CD4-positive, alpha-beta T cell (primary cell): Measurements from ENCODE around the gene MAS1. TPM values are rescaled to one million over a fixed set of nuclear protein-coding genes. Genes with fewer than 3 reads are reported as not detected.

Experiments used
- ATAC-seq: fragments of 200-7000 bp; cut with Tn5 transposase; one replicate; pipeline ENCODE4 v1.10.0; 2022; ENCODE audit warnings: mild to moderate bottlenecking; ENCODE audit not compliant: poor library complexity
- CTCF ChIA-PET: fragments of 350-600 bp; sonication (Branson Sonifier 250); formaldehyde crosslinking; loops from one replicate; lab custom pipeline; 2021; ENCODE audit warnings: antibody characterized with exemption, inconsistent platforms; lab: Charles Lee
- POLR2A ChIA-PET: fragments of 350-600 bp; sonication (Branson Sonifier 250); formaldehyde crosslinking; loops from one replicate; lab custom pipeline; 2021; ENCODE audit warnings: antibody characterized with exemption, inconsistent platforms; lab: Charles Lee
- DNase-seq, 14 experiments: peaks; one replicate each; pipeline ENCODE4 v3.0.0-alpha.2; 2013 to 2020; ENCODE audit warnings: mixed read lengths in 2 of 14
- H3K27ac ChIP-seq, 2 donors: one replicate each; pipeline versions ENCODE4 v1.5.1 to v1.7.0; 2013; ENCODE audit warnings: low read length in 2 of 2, low read depth in 1 of 2, mild to moderate bottlenecking in 1 of 2
- H3K27me3 ChIP-seq, 2 experiments: 1 replicate in 1 of 2; 2 replicates in 1 of 2; pipeline versions ENCODE4 v1.6.1 to v1.7.0; 2013; ENCODE audit warnings: low read length in 2 of 2, control low read depth in 1 of 2, mild to moderate bottlenecking in 1 of 2, moderate library complexity in 1 of 2; ENCODE audit not compliant: insufficient read depth in 2 of 2, control insufficient read depth in 1 of 2
- H3K36me3 ChIP-seq: one replicate; pipeline ENCODE4 v1.6.1; 2013; ENCODE audit warnings: low read length, control low read depth; ENCODE audit not compliant: insufficient read depth
- H3K4me1 ChIP-seq: one replicate; pipeline ENCODE4 v1.6.1; 2013; ENCODE audit warnings: low read length, control low read depth; ENCODE audit not compliant: insufficient read depth
- H3K4me3 ChIP-seq: one replicate; pipeline ENCODE4 v1.5.1; 2013; ENCODE audit warnings: mild to moderate bottlenecking, low read length, moderate library complexity
- H3K9me3 ChIP-seq, 2 experiments: 1 replicate in 1 of 2; 2 replicates in 1 of 2; pipeline versions ENCODE4 v1.6.1 to v1.7.0; 2013; ENCODE audit warnings: low read length in 2 of 2, mild to moderate bottlenecking in 2 of 2, control low read depth in 1 of 2, moderate library complexity in 1 of 2; ENCODE audit not compliant: control insufficient read depth in 1 of 2, insufficient read depth in 1 of 2
- H3K27ac Mint-ChIP-seq: one replicate; pipeline ENCODE4 v1.8.0; 2020; ENCODE audit warnings: mixed read lengths
- H3K27me3 Mint-ChIP-seq: one replicate; pipeline ENCODE4 v1.8.0; 2021; ENCODE audit warnings: mixed read lengths
- H3K36me3 Mint-ChIP-seq: one replicate; pipeline ENCODE4 v1.8.0; 2021; ENCODE audit warnings: low read depth, mixed read lengths
- H3K4me1 Mint-ChIP-seq: one replicate; pipeline ENCODE4 v1.8.0; 2021; ENCODE audit warnings: low read depth, mixed read lengths
- H3K4me3 Mint-ChIP-seq: one replicate; pipeline ENCODE4 v1.8.0; 2020; ENCODE audit warnings: mild to moderate bottlenecking, mixed read lengths
- H3K9me3 Mint-ChIP-seq: one replicate; pipeline ENCODE4 v1.8.0; 2020; ENCODE audit warnings: mixed read lengths
- CTCF ChIP-seq: fragments of 200-600 bp; IDR thresholded peaks from one replicate; pipeline ENCODE4 v1.8.0; 2022; ENCODE audit warnings: antibody characterized with exemption, mild to moderate bottlenecking
- intact Hi-C, 2 experiments: fragments of 100-400 bp; cut with DNase I in 1 of 2; cut with micrococcal nuclease in 1 of 2; formaldehyde crosslinking; loops; one replicate each; pipeline versions ENCODE4 v1.15.1 to v1.9.0; 2023 to 2025; cut with DNase I, micrococcal nuclease
- total RNA-seq, 174 experiments: library from RNA in 2 of 174; stranded (reverse) in 2 of 174; gene quantifications; one replicate each; pipeline ENCODE4 v1.2.3 and lab custom pipeline; 2021 to 2026

The MAS1 gene
- total RNA-seq, 2 experiments from 2014 or later = not detected

- Mint-ChIP-seq H3K27ac (no peak overlapping the region), H3K27me3 (no peaks in the 10 kb centered on the region), H3K4me3 (no peak overlapping the region), H3K9me3 (peaks cover 9% of the 10 kb centered on the region), H3K36me3 (no peaks in the 10 kb centered on the region), H3K4me1 (peaks cover 19% of the 10 kb centered on the region)
- ATAC-seq = no peak
- Histone ChIP-seq H3K36me3 (no peaks in the 10 kb centered on the region), H3K27ac (no peak overlapping the region), H3K4me3 (no peak overlapping the region), H3K27me3 (no peaks in the 10 kb centered on the region), H3K4me1 (peaks cover 11% of the 10 kb centered on the region), H3K9me3 (peaks cover 4 to 6% of the 10 kb centered on the region in 2 experiments)
- POLR2A ChIA-PET = no interaction called here
- TF ChIP-seq CTCF = no peak
- CTCF ChIA-PET = no interaction called here
- DNase-seq = no peak
- intact Hi-C loops = no loop called here
Measured at GRCh38 chr6:159858259-159858658, 32.5 kb upstream of the MAS1 start.

- H3K27me3 ChIP-seq = no peaks in the 10 kb centered on the region
- Mint-ChIP-seq H3K36me3 (no peaks in the 10 kb centered on the region), H3K4me1 (peaks cover 21% of the 10 kb centered on the region), H3K27me3 (no peaks in the 10 kb centered on the region), H3K9me3 (peaks cover 9% of the 10 kb centered on the region), H3K27ac (no peak overlapping the region), H3K4me3 (no peak overlapping the region)
- DNase-seq (no peak), ATAC-seq (no peak)
- intact Hi-C loops = loop anchor here (5.0 to 10.0 kb wide), 3 partner anchors 82 to 597 kb away; no protein-coding TSS in a partner anchor
- peaks cover 11% of the 10 kb centered on the region for H3K4me1 ChIP-seq
- no peak overlapping the region for H3K4me3 ChIP-seq
- ChIA-PET POLR2A (no interaction called here), CTCF (no interaction called here)
- TF ChIP-seq CTCF = no peak
- no peak overlapping the region for H3K27ac ChIP-seq
- H3K9me3 ChIP-seq = peaks cover 4 to 6% of the 10 kb centered on the region in 2 experiments
- H3K36me3 ChIP-seq = no peaks in the 10 kb centered on the region
Measured at GRCh38 chr6:159860482-159860881, 30.3 kb upstream of the MAS1 start.

- H3K4me3 Mint-ChIP-seq = peak overlapping the region; percentile 42
- intact Hi-C loops = loop anchor here (2.0 to 10.0 kb wide), 5 partner anchors 79 to 601 kb away; no protein-coding TSS in a partner anchor
- H3K4me3 ChIP-seq = no peak overlapping the region
- DNase-seq (peak in 3 of 14 experiments; percentile 21 to 50 (median 39)), ATAC-seq (peak; percentile 77)
- no peaks in the 10 kb centered on the region for H3K27me3 Mint-ChIP-seq
- ChIA-PET CTCF (no interaction called here), POLR2A (interaction anchor here (0.6 to 1.3 kb wide), 4 partner anchors 29 to 600 kb away, joined by 3 to 4 read pairs (median 3); partner anchors contain the start of gene MRPL18)
- no peaks in the 10 kb centered on the region for H3K36me3 Mint-ChIP-seq
- no peaks in the 10 kb centered on the region for H3K27me3 ChIP-seq
- H3K27ac ChIP-seq = no peak overlapping the region
- peaks cover 6% of the 10 kb centered on the region for H3K9me3 Mint-ChIP-seq
- peaks cover 11% of the 10 kb centered on the region for H3K4me1 ChIP-seq
- H3K27ac Mint-ChIP-seq = peak overlapping the region; percentile 25
- no peaks in the 10 kb centered on the region for H3K36me3 ChIP-seq
- peaks cover 3 to 10% of the 10 kb centered on the region in 2 experiments for H3K9me3 ChIP-seq
- peaks cover 21% of the 10 kb centered on the region for H3K4me1 Mint-ChIP-seq
- no peak for TF ChIP-seq CTCF
Measured at GRCh38 chr6:159862103-159862502, 28.7 kb upstream of the MAS1 start.
